OCI-LY7 (cell line): ENCODE measurements around the gene STXBP6. TPM values are rescaled to one million over a fixed set of nuclear protein-coding genes. Genes with fewer than 3 reads are reported as not detected.

Experiments used
- BruUV-seq: library from RNA; stranded (reverse); fragments of 400-500 nt; replicated peaks from 2 replicates; lab custom pipeline; 2021; lab: Mats Ljungman, UMichigan
- CTCF ChIA-PET: fragments of 300-600 bp; sonication (Branson Sonifier 250); formaldehyde crosslinking; loops from one replicate; lab custom pipeline; 2022; ENCODE audit warnings: antibody characterized with exemption; ENCODE audit not compliant: unreplicated experiment; lab: Charles Lee
- POLR2A ChIA-PET: fragments of 300-600 bp; sonication (Branson Sonifier 250); formaldehyde crosslinking; loops from one replicate; lab custom pipeline; 2022; ENCODE audit warnings: antibody characterized with exemption; lab: Charles Lee
- DNase-seq: peaks from one replicate; pipeline ENCODE4 v3.0.0-alpha.2; 2015; ENCODE audit warnings: low spot score
- H2AFZ ChIP-seq: fragments of 200-600 bp; sonication (generic), shearing (Covaris generic); 2 replicates; pipeline ENCODE4 v1.6.1; 2014; ENCODE audit warnings: mild to moderate bottlenecking, antibody characterized with exemption, low read length, moderate library complexity
- H3K27ac ChIP-seq: fragments of 200-600 bp; sonication (generic); 2 replicates; pipeline ENCODE4 v1.5.1; 2014; ENCODE audit warnings: mixed run types, low read depth, mild to moderate bottlenecking, moderate library complexity, low read length, inconsistent platforms; ENCODE audit not compliant: poor library complexity, severe bottlenecking
- H3K36me3 ChIP-seq: fragments of 200-600 bp; sonication (generic); 2 replicates; pipeline ENCODE4 v1.6.1; 2014; ENCODE audit warnings: mild to moderate bottlenecking, antibody characterized with exemption, low read length, moderate library complexity, mixed read lengths; ENCODE audit not compliant: insufficient read depth
- H3K4me1 ChIP-seq: fragments of 200-600 bp; sonication (generic); 2 replicates; pipeline ENCODE4 v1.5.1; 2014; ENCODE audit warnings: mild to moderate bottlenecking, low read length; ENCODE audit not compliant: insufficient read depth, poor library complexity, severe bottlenecking
- H3K4me2 ChIP-seq: fragments of 200-600 bp; sonication (generic); 2 replicates; pipeline ENCODE4 v1.6.1; 2014; ENCODE audit warnings: mild to moderate bottlenecking, low read length
- H3K4me3 ChIP-seq: fragments of 200-600 bp; sonication (generic); 2 replicates; pipeline ENCODE4 v1.5.1; 2014; ENCODE audit warnings: mild to moderate bottlenecking, low read depth, low read length; ENCODE audit not compliant: poor library complexity, severe bottlenecking
- H3K79me2 ChIP-seq: fragments of 200-600 bp; sonication (generic); 2 replicates; pipeline ENCODE4 v1.6.1; 2016; ENCODE audit warnings: low read depth, mild to moderate bottlenecking, low read length, moderate library complexity, mixed read lengths; ENCODE audit not compliant: insufficient read depth
- H3K9me2 ChIP-seq: fragments of 200-600 bp; sonication (generic); 2 replicates; pipeline ENCODE4 v1.6.1; 2016; ENCODE audit warnings: mild to moderate bottlenecking, low read length, mixed read lengths; ENCODE audit not compliant: insufficient read depth
- H3K9me3 ChIP-seq: fragments of 200-600 bp; sonication (generic); 2 replicates; pipeline ENCODE4 v1.6.1; 2014; ENCODE audit warnings: mild to moderate bottlenecking, mixed run types, low read length, mixed read lengths
- H4K20me1 ChIP-seq: fragments of 200-600 bp; sonication (generic); 2 replicates; pipeline ENCODE4 v1.6.1; 2014; ENCODE audit warnings: mild to moderate bottlenecking, antibody characterized with exemption, low read length, moderate library complexity, mixed read lengths; ENCODE audit not compliant: insufficient read depth
- CTCF ChIP-seq: fragments of 200-600 bp; sonication (generic); conservative IDR thresholded peaks from 2 replicates; pipeline ENCODE4 v1.5.1; 2014; ENCODE audit warnings: mild to moderate bottlenecking, antibody characterized with exemption, low read length, moderate library complexity, mixed read lengths
- EZH2phosphoT487 ChIP-seq: fragments of 200-600 bp; sonication (generic); IDR thresholded peaks from 2 replicates; pipeline ENCODE4 v1.6.1; 2018; ENCODE audit warnings: low read depth, borderline replicate concordance, mild to moderate bottlenecking, mixed run types, antibody characterized with exemption, low read length, moderate library complexity, mixed read lengths
- intact Hi-C: fragments of 100-400 bp; cut with micrococcal nuclease; formaldehyde crosslinking; loops from one replicate; pipeline ENCODE4 v1.10.0; 2022; ENCODE audit not compliant: unreplicated experiment
- total RNA-seq, 2 experiments: library from RNA; depleted of rRNA in 1 of 2; stranded (reverse); fragments of >200 nt in 1 of 2; shearing (Covaris generic) in 1 of 2; gene quantifications; 2 replicates each; pipeline ENCODE4 v1.2.3, GENCODE V29; 2014 to 2022

STXBP6 gene
- total RNA-seq, 2 experiments from 2014 or later: 0.48 TPM; not detected in 1

GRCh38 chr14:24816011-24816928 lies 233.7 kb downstream of the STXBP6 start:
- BruUV-seq: no TSS peak
- intact Hi-C loops: no loop called here
- Histone ChIP-seq H3K4me2 (no peak overlapping the region), H3K79me2 (no peaks in the 10 kb centered on the region), H3K36me3 (no peaks in the 10 kb centered on the region), H3K9me3 (no peaks in the 10 kb centered on the region), H3K4me1 (no peaks in the 10 kb centered on the region), H3K27ac (no peak overlapping the region), H2AFZ (no peak overlapping the region), H4K20me1 (no peaks in the 10 kb centered on the region), H3K9me2 (no peaks in the 10 kb centered on the region), H3K4me3 (no peak overlapping the region)
- ChIA-PET CTCF (no interaction called here), POLR2A (no interaction called here)
- DNase-seq: no peak
- TF ChIP-seq EZH2phosphoT487: no peak
- no peak for TF ChIP-seq CTCF

DNA sequence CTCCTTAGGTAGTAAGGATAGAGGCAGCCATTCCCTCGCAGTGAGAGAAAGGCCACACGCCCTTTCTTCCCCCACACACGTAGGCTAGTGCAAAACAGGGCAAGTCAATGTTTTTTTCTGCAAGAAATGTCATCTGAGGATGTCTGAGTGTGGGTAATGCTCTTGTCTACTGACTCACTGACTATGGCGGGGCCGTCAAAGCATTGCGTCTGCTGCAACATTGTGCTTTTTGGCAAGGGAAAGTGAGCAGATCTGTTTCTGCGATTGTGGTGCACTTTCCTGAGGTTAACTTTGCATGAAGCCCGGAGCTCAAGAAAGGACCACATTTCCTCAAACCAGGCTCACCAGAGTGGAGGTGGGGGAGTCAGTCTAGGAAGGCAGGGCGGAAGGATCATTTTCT lies 234.4 kb downstream of the STXBP6 start:
- H3K27ac ChIP-seq: no peak overlapping the region
- H3K4me2 ChIP-seq: no peak overlapping the region
- CTCF ChIA-PET: no interaction called here
- H3K4me3 ChIP-seq: no peak overlapping the region
- intact Hi-C loops: no loop called here
- no peaks in the 10 kb centered on the region for H3K9me2 ChIP-seq
- POLR2A ChIA-PET: no interaction called here
- no peaks in the 10 kb centered on the region for H3K9me3 ChIP-seq
- no peak for DNase-seq
- TF ChIP-seq EZH2phosphoT487: no peak
- TF ChIP-seq CTCF: no peak
- no peaks in the 10 kb centered on the region for H3K79me2 ChIP-seq
- no peaks in the 10 kb centered on the region for H3K4me1 ChIP-seq
- H2AFZ ChIP-seq: no peak overlapping the region
- H3K36me3 ChIP-seq: no peaks in the 10 kb centered on the region
- H4K20me1 ChIP-seq: no peaks in the 10 kb centered on the region
- BruUV-seq: no TSS peak

- ChIA-PET CTCF (no interaction called here), POLR2A (no interaction called here)
- Histone ChIP-seq H3K4me2 (no peak overlapping the region), H3K27ac (no peak overlapping the region), H3K79me2 (no peaks in the 10 kb centered on the region), H3K36me3 (no peaks in the 10 kb centered on the region), H3K9me3 (no peaks in the 10 kb centered on the region), H3K4me1 (no peaks in the 10 kb centered on the region), H4K20me1 (no peaks in the 10 kb centered on the region), H2AFZ (no peak overlapping the region), H3K9me2 (no peaks in the 10 kb centered on the region), H3K4me3 (no peak overlapping the region)
- no TSS peak for BruUV-seq
- intact Hi-C loops: no loop called here
- no peak for TF ChIP-seq EZH2phosphoT487
- TF ChIP-seq CTCF: no peak
- no peak for DNase-seq
These were observed 235.0 kb downstream of the STXBP6 start for GRCh38 chr14:24814944-24815343.
